GM19328 (cell line): ENCODE data around the gene CRHBP.

Source experiments
- ATAC-seq: cut with Tn5 transposase; IDR thresholded peaks from one replicate; pipeline ENCODE4 v1.9.1; 2021; ENCODE audit warnings: mild to moderate bottlenecking, moderate library complexity; ENCODE audit not compliant: unreplicated experiment

CRHBP gene

DNA sequence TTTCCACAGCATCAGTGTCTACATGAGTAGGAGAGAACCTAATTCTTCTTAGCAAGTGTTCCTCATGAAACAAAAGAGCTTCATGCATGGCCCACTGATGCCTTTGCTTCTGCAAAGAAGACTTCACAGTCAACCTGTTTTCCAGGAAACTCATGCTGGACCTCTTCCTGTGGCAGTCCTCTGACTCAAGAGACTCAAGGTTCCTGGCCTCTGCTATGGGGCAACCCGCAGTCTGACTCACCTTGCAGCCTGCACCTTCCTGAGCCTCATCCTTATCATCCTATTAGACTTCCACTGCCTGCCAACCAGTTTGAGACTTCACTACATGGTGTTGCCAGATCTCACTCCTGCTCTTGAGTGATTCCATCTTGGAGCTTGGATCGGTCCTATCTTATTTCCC, 59.8 kb downstream of the CRHBP start:
- no peak for ATAC-seq

DNA sequence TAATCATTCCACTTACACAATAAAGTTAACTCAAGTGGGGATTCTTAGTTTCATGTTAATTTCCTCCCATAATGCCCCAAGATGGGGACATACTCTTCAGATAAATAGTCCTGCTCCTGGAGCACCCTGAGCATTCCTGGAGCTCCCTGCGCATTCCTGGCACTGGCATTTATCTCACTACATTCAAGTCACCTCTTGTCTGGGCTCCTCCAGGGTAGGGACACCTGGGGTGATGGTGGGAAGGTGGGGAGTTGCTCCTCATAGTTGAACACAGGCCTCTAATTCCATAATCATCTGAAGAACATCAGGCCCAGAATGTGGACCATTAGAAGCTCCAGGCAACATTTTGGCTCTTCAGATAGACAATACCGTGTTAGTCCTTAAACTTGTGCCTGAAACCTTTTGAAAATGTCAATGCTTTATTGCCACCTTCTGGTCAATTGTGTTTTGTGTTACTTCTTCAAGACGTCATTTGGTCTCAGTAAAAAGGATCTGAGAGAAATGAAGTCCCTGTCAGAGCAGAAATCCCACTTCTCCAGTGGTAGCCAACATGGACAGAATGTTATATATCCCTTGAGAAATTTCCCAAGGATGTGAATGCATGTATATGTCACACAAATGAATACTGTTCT, 63.2 kb downstream of the CRHBP start:
- ATAC-seq, result no peak

DNA sequence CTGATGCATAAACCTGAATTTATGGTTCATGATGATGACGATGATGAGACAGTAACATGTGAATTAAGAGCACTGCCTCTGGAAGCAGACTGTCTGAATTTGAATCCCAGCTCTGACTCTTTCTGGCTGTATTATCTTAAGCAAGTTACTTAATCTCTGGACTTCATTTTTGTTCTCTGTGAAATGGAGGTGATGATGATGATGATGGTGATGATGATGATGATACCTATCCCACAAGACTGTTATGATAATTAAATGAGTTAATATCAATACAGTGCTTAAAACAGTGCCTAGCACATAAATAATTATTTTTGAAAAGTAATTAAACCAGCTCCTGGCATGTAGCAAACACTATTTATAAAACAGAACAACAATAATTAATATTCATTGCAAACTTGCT, 64.1 kb downstream of the CRHBP start:
- no peak for ATAC-seq

DNA sequence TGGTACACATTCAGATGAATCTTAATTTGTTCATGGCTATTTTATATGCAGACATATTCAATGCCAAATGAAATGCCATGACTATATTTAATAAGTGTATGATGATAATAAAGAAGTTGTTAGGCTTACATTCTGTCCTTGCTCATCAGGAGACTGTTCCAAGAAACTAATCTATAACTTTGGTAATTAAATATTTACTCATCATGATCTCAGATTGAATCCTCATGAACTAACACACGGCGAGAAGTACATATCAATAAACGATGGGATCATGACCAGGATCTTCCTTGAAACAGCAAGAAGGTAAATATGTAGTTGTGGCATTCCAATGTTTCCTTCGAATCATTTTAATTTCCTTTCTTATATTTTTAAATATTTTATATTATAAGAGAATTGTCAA, 64.8 kb downstream of the CRHBP start:
- ATAC-seq, result no peak
